ENCODE results near the gene IL16.

IL16 gene

DNA sequence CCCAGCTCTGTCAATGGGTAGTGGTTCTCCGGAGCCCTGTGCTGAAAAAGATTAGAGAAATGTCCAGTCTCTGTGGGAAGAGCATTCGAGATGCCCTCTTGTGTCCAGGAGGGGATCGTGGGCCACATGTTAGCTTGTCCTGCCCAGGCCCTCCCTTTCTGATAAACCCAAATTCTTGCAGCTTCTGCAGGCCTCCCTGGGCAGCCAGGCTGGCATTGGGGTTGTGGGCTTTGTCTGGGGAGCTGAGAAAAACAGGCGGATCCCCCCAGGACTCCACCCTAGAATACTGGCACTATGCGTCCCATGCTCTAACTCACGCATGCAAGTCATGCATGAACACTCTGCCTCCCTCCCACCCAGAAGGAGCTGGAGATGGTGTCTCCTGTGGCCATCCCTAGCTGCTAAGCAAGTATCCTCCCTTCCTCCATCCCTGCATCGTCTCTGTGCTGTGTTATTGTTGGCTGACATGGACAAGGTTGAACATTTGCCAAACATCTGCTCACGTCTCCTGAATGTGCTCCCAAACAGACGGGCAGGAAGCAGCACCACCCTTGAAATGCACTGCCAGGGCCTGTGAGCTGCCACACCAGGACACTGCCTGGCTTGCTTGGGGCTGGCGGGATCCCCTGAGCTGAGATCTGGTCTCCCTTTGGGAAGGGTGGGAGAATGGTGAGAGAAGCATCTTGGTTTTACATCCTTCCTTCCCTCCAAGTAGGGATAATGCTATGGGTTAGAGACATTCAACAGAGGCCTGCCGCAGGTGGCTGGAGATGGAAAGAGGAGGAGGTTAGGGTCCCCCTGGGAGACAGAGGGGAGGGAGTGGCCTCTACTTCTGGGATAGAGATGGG is 36.1 kb upstream of the IL16 start:
- peaks cover 0 to 11% (median 0%) of the 10 kb centered on the region in 11 experiments; a peak in 2 of 22 replicates for H3K9me3 ChIP-seq (replicated peaks in 1 of 11)
- H3K9ac ChIP-seq, result no peak overlapping the region
- no peaks in the 10 kb centered on the region for H4K20me1 ChIP-seq
- no peaks in the 10 kb centered on the region for H3K27me3 ChIP-seq
- TF ChIP-seq Cebpa-rat (IDR thresholded peaks at IDR 0.05), result no peak
- peak overlapping the region in 10 of 11 experiments; percentile 33 to 77 (median 47); a peak in 15 of 22 replicates for H3K4me2 ChIP-seq
- no peak overlapping the region for H3K27ac ChIP-seq
- H3K36me3 ChIP-seq, result no peaks in the 10 kb centered on the region
- peaks cover 8 to 35% (median 22%) of the 10 kb centered on the region in 10 experiments for H3K4me1 ChIP-seq
- H3K4me3 ChIP-seq, result no peak overlapping the region

DNA sequence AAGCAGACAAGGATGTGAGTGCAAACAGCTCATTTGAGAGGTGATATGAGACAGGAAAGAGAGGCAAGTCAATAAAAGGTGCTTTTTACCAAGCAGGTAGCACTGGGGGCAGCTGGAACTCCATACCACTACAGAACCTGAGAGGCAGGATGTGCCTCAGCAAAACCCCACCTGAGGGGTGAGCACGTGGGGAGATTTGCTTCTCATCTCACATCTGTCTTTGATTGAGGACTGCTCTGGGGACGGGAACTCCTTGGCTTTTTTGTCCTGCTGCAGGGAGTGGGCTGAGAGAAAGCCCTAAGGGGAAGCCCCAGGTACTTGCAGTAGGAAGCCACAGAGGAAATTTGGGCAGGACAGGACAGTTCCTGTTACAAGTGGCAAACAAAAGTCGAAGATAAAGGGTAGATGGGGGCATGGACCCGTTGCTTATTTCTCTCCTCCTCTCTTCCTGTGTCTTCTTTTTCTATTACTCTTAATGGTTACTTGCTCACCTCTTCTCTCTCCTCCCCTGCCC is 35.5 kb upstream of the IL16 start:
- H3K4me2 ChIP-seq, result peak overlapping the region; percentile 26 to 77 (median 45); a peak in 20 of 22 replicates
- peaks cover 8 to 35% (median 20%) of the 10 kb centered on the region in 10 experiments for H3K4me1 ChIP-seq
- H3K4me3 ChIP-seq, result no peak overlapping the region
- no peak for TF ChIP-seq Cebpa-rat (IDR thresholded peaks at IDR 0.05)
- no peaks in the 10 kb centered on the region for H3K36me3 ChIP-seq
- no peaks in the 10 kb centered on the region for H3K27me3 ChIP-seq
- no peak overlapping the region for H3K9ac ChIP-seq
- H3K9me3 ChIP-seq (replicated peaks in 1 of 11), result peaks cover 0 to 11% (median 0%) of the 10 kb centered on the region in 11 experiments; a peak in 2 of 22 replicates
- H4K20me1 ChIP-seq, result no peaks in the 10 kb centered on the region
- no peak overlapping the region for H3K27ac ChIP-seq

DNA sequence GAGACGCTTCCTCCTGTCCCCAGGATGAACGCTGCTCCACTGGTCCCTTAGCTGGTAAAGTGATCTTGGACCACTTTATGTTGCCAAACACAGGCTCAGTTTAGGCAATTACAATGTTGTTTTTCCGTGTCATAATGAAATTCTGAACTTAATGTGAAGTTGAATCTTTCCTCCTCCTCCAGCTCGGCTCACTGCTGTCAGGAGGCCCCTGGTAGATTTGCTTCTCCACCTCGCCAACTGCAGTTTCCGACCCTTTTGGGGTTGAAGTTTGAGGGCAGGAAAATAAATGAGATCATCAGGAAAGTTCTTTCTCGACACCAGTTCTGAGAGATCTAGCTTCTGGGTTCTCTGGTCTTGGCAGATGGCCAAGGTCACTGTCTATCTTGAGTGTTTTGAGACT is 34.8 kb upstream of the IL16 start:
- Histone ChIP-seq H3K4me3 (no peak overlapping the region), H3K36me3 (no peaks in the 10 kb centered on the region), H3K27ac (no peak overlapping the region), H4K20me1 (no peaks in the 10 kb centered on the region), H3K4me1 (peaks cover 8 to 37% (median 20%) of the 10 kb centered on the region in 10 experiments), H3K9me3 (replicated peaks in 1 of 11) (peaks cover 0 to 11% (median 0%) of the 10 kb centered on the region in 11 experiments; a peak in 2 of 22 replicates), H3K27me3 (no peaks in the 10 kb centered on the region), H3K9ac (no peak overlapping the region), H3K4me2 (peak overlapping the region in 10 of 11 experiments; percentile 26 to 77 (median 44); a peak in 15 of 22 replicates)
- no peak for TF ChIP-seq Cebpa-rat (IDR thresholded peaks at IDR 0.05)

DNA sequence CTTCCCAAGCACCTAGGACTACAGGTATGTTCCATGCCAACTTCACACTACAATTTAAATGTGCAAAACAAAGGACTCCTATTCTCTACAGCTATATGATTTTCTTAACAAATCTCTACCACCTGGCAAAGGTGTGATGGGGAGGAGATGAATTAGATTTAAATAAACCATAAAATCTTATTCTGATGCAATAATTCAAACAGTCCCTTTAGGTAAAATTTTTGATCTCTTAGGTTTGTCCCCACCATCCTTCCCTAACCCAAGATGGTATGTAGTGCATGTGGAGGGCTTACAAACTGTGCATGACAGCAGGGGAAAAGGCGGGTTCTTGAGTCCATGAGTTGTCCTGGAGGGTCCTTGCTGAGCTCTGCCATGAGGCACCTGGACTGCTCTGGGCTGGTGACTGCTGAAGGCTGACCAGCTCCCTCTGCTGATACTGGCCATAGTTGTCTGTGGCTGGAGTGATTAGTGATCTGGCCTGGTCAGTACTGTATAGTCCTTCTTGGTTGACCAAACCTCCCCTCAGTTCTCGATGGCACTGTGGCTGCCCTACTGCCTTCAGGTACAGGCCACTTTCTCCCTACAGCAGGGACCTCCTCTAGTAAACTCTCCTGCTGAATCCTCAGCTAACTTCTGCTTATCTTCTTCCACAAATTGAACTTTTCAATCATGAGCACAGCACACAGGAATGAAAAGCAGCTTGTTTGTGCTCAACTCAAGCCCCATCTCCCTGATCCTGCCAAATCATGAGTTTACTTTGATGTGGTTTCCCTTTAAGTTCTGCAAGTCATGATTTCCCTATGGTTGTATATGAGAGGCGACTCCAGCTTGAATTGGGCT is 32.5 kb upstream of the IL16 start:
- Histone ChIP-seq H3K4me3 (no peak overlapping the region), H3K9ac (no peak overlapping the region), H3K4me2 (peak overlapping the region in 5 of 11 experiments; percentile 2 to 59 (median 49); a peak in 9 of 22 replicates), H3K36me3 (no peaks in the 10 kb centered on the region), H3K27ac (no peak overlapping the region), H3K9me3 (replicated peaks in 1 of 11) (peaks cover 0 to 11% (median 0%) of the 10 kb centered on the region in 11 experiments; a peak in 3 of 22 replicates), H3K27me3 (no peaks in the 10 kb centered on the region), H3K4me1 (peaks cover 8 to 52% (median 24%) of the 10 kb centered on the region in 10 experiments), H4K20me1 (no peaks in the 10 kb centered on the region)
- no peak for TF ChIP-seq Cebpa-rat (IDR thresholded peaks at IDR 0.05)

DNA sequence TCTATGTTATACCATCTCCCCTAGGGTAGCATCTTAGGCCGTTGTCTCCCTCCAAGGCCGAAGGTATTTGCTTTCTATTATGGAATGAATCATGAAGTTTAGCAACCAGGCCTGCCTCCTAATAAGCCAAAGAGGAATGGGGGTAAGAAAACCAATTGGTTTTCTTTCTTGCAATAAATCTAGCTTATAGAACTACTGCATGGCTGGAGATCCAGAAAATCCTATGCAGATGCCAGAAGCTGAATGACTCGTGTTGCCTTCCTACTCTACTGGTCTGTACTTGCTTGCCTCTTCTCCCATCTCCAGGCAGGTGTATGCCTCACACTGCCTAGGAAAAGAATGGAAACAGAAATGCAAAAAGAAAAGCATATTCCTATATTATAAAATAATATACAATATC is 31.1 kb upstream of the IL16 start:
- Histone ChIP-seq H3K4me2 (no peak overlapping the region; a peak in 1 of 22 replicates), H4K20me1 (no peaks in the 10 kb centered on the region), H3K36me3 (no peaks in the 10 kb centered on the region), H3K4me1 (peaks cover 8 to 50% (median 23%) of the 10 kb centered on the region in 10 experiments), H3K9ac (no peak overlapping the region), H3K4me3 (no peak overlapping the region), H3K27ac (no peak overlapping the region), H3K9me3 (replicated peaks in 1 of 11) (peaks cover 0 to 7% (median 0%) of the 10 kb centered on the region in 11 experiments; a peak in 2 of 22 replicates), H3K27me3 (no peaks in the 10 kb centered on the region)
- TF ChIP-seq Cebpa-rat (IDR thresholded peaks at IDR 0.05), result no peak

DNA sequence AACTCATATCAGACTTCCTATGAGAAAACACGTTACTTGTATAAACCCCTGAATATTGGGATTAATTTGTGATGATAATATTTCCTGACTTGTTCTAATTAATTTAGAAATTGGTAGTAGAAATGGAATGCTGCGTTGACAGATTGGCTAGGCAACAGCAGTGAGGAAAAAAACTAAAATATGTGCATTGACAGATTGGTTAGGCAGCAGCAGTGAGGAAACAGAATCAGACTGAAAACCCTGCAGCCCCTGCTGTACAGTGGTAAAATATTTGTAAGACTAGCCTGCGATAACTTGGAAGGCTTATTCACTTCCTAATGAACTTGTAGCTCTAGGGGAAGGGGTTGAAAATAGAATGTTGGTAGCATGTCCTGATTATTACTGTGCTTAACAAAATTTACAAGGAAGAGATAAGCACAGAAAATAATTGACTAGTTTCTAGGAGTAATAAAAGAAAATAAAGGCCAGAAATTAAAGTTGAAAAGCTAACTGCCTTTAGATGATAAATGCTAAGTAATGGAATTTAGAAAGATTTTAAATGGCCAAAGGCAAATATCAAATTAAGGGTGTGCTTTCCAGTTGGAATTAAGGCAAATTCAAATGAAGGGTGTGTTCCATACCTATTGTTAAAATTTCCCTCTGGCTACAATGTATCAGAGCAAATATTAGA is 29.9 kb upstream of the IL16 start:
- H4K20me1 ChIP-seq, result no peaks in the 10 kb centered on the region
- H3K9me3 ChIP-seq (replicated peaks in 1 of 11), result peaks cover 0 to 7% (median 0%) of the 10 kb centered on the region in 11 experiments; a peak in 2 of 22 replicates
- H3K4me1 ChIP-seq, result peaks cover 0 to 39% (median 11%) of the 10 kb centered on the region in 10 experiments; a peak in 16 of 20 replicates
- H3K4me3 ChIP-seq, result no peak overlapping the region
- H3K9ac ChIP-seq, result no peak overlapping the region
- peak overlapping the region in 2 of 11 experiments; percentile 2 to 53; a peak in 4 of 22 replicates for H3K27ac ChIP-seq
- H3K4me2 ChIP-seq, result peak overlapping the region in 5 of 11 experiments; percentile 31 to 78 (median 66); a peak in 9 of 22 replicates
- TF ChIP-seq Cebpa-rat (IDR thresholded peaks at IDR 0.05), result no peak
- H3K36me3 ChIP-seq, result no peaks in the 10 kb centered on the region
- no peaks in the 10 kb centered on the region for H3K27me3 ChIP-seq

DNA sequence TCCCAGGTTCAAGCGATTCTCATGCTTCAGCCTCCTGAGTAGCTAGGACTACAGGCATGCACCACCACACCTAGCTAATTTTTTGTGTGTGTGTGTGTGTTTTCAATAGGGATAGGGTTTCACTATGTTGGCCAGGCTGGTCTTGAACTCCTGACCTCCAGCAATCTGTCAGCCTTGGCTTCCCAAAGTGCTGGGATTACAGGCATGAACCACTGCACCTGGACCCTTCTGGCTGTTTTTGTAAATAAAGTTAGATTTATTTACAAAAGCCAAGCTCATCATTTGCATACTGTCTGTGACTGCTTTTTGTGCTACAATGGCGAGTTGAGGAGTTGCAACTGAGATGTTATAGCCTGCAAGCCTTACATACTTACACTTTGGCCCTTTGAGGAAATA is 28.6 kb upstream of the IL16 start:
- H3K4me2 ChIP-seq, result peak overlapping the region in 2 of 11 experiments; percentile 66 to 78; a peak in 4 of 22 replicates
- no peaks in the 10 kb centered on the region for H3K27me3 ChIP-seq
- peaks cover 0 to 34% (median 9%) of the 10 kb centered on the region in 10 experiments; a peak in 10 of 20 replicates for H3K4me1 ChIP-seq
- H3K27ac ChIP-seq, result no peak overlapping the region
- H3K9ac ChIP-seq, result no peak overlapping the region
- no peaks in the 10 kb centered on the region for H4K20me1 ChIP-seq
- no peak overlapping the region for H3K4me3 ChIP-seq
- no peaks in the 10 kb centered on the region for H3K36me3 ChIP-seq
- no peak for TF ChIP-seq Cebpa-rat (IDR thresholded peaks at IDR 0.05)
- H3K9me3 ChIP-seq (replicated peaks in 1 of 11), result peaks cover 0 to 7% (median 0%) of the 10 kb centered on the region in 11 experiments; a peak in 2 of 22 replicates

DNA sequence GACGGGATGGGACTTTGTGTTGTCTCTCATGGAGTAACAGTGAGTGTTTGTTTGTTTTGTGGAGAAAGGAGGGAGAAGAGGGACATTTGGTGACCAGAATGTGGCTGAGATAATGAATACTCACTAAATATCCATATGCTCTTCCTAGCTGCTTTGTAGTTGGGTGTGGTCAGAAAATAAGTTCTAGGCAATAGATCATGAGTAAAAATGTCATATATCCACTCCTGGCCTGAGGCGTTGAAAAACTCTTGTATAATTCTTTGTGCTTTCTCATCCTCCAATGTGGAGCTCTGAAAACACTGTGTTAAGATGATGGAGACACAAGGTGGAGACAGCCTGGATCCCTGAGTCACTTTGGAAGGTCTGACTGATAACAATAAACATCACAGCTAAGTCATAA is 28.0 kb upstream of the IL16 start:
- Histone ChIP-seq H3K9ac (no peak overlapping the region), H4K20me1 (no peaks in the 10 kb centered on the region), H3K4me1 (peaks cover 0 to 34% (median 9%) of the 10 kb centered on the region in 10 experiments; a peak in 10 of 20 replicates), H3K27ac (no peak overlapping the region), H3K4me3 (no peak overlapping the region), H3K36me3 (no peaks in the 10 kb centered on the region), H3K9me3 (replicated peaks in 1 of 11) (peaks cover 0 to 7% (median 0%) of the 10 kb centered on the region in 11 experiments; a peak in 2 of 22 replicates), H3K27me3 (no peaks in the 10 kb centered on the region), H3K4me2 (no peak overlapping the region)
- no peak for TF ChIP-seq Cebpa-rat (IDR thresholded peaks at IDR 0.05)
